Glomerular visceral epithelial cell (primary cell): ENCODE data around the gene CCDC57.
"Not testable (repeated sequence)": the region's sequence is repeated elsewhere in the genome, so short reads cannot be mapped to it uniquely, and the experiment has no call there.

Experiments used
- DNase-seq: peaks from one replicate; pipeline ENCODE4 v3.0.0-alpha.2; 2016; ENCODE audit errors: extremely low spot score

CCDC57 gene

DNA sequence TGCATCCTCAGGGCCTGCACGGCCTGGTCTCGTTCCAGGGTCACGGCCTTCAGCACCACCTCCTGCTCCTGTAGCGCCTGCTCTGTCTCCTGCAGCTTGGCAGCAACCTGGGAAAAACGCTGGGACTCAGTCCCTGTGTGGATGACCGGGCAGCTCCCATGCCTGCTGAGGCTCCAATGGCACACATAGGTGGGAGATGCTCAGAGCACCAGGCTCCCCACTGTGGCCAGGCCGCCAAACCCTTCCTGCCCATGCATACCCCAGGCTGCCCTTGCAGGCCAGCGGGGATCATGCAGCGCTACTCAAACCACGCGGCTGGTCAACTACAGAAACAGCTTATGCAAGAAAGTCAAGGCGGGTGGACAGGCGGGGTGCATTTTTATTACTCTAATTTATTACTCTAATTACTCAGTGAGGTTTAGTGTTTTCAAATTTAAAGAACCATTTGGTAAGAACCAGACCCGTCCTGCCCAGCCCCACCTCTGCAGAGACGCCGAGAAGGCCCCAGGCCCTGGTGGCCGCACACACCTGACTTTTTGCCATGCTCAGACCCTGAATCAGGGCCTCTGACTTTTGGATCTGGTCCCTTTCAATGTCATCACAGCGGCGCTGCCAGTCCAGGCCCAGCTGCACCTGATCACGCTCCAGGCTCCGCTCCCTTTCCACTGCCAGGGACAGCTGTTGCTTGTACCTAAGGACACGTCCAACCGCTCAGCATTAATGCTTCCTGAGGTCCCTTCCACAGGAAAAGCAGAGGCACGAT, 34.0 kb downstream of the CCDC57 start:
- DNase-seq, result no peak

GRCh38 chr17:82177761-82178498, 34.7 kb downstream of the CCDC57 start:
- DNase-seq, result no peak

- DNase-seq, result no peak
Measured at GRCh38 chr17:82177276-82177675, 35.4 kb downstream of the CCDC57 start.

DNA sequence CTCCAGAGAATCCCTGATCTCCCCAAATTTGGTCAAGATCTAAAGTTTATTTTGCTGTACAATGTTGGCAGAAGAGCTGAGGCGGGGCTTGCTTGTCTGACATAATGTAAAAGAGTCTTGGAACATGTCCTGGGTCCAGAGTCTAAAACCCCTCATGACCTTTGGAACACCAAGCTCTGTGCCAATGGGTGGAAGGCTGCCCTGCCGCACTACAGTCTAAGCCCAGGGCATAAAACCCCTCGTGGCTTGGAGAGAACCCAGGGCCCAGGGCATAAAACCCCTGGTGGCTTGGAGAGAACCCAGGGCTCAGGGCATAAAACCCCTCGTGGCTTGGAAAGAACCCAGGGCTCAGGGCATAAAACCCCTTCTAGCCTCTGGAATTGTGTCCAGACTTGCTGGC, 36.7 kb downstream of the CCDC57 start:
- no peak for DNase-seq

DNA sequence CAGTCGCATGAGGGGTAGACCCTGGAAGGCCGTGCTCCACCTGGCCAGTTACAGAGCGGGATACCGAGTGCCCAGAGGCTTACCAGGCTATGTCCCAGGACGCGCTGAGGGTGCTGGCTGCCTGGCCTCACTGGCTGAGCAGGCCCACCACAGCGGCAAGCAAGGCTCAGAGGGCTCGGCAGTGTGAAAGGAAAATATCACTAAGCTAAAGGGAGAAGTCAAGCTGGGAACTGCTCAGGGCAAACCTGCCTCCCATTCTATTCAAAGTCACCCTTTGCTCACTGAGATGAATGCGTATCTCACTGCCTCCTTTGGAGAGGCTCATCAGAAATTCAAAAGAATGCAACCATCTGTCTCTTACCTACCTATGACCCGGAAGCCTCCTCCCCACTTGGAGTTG, 37.4 kb downstream of the CCDC57 start:
- DNase-seq, result no peak

GRCh38 chr17:82174042-82174857, 38.4 kb downstream of the CCDC57 start:
- DNase-seq, result not testable (repeated sequence)

DNA sequence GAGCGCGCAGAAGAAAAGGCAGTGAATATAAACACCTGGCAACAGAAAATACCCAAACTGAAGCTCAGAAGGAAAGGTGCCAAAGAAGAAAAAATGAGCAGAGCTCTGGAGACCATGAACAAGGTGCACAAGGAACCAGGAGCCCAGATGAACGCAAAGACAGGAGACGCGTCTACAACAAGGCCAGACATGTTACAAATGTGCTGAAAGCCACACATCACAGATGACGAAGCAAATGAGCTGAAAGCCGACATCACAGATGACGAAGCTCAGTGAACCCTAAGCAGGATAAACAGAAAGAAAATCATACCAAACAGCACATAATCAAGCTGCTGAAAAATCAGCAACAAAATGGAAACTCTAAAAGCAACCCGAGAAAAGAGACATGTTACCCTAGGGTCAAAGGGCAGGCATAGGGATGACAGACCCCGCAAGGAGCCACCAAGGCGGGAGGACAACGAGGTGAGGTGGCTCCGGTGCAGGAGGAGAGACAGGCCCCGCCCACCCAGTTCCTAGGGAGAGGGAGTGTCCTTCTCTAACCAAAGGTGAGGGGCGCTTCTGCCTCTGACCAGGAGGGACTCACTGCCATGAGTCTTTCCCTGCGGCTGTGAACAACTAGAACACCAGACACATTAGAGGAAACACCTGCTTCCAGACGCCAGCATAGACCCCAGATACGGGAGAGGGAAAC, 39.1 kb downstream of the CCDC57 start:
- no peak for DNase-seq

GRCh38 chr17:82172486-82173160, 40.0 kb downstream of the CCDC57 start:
- no peak for DNase-seq

GRCh38 chr17:82171750-82172375, 40.8 kb downstream of the CCDC57 start:
- DNase-seq, result no peak

DNA sequence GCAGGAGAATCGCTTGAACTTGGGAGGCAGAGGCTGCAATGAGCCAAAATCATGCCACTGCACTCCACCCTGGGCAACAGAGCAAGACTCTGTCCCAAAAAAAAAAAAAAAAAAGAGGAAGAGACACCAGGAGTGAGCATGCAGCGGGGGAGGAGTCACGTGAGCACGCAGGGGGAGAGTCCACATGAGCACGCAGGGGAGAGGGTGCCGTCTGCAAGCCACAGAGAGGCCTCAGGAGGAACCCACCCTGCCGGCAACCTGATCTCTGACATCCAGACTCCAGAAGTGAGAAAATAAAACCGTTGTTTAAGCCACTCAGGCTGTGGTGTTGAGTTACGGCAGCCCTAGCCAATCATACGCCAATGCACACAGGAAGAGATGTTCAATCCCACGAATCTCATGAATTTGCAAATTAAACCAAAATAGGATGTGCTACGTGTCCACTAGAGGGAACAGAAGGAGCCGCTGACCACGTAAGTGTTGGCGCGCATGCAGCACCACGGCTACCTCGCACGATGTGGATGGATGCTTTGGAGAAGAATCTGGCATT, 42.2 kb downstream of the CCDC57 start:
- DNase-seq, result no peak

- DNase-seq, result no peak
Measured at GRCh38 chr17:82168568-82168967, 44.1 kb downstream of the CCDC57 start.

- DNase-seq, result no peak
Measured at GRCh38 chr17:82167028-82167427, 45.6 kb downstream of the CCDC57 start.

DNA sequence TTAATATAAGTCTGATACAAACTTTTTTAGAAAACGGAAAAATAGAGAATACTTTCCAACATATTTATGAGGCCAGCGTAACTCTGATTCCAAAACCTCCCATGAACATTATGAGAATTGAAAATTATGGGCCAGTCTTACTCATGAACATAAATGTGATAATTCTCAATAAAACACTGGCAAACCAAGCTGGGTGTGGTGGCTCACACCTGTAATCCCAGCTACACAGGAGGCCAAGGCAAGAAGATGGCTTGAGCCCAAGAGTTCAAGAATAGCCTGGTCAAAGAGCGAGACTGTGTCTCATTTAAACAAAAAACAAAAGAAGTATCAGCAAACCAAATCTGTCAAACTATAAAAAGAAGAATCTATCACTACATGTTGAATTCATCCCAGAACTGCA, 47.8 kb downstream of the CCDC57 start:
- DNase-seq, result no peak

- DNase-seq, result no peak
Measured at GRCh38 chr17:82161216-82161615, 51.4 kb downstream of the CCDC57 start.

- DNase-seq, result no peak
Measured at GRCh38 chr17:82160075-82160474, 52.6 kb downstream of the CCDC57 start.

- DNase-seq, result no peak
Measured at GRCh38 chr17:82158825-82159224, 53.8 kb downstream of the CCDC57 start.

GRCh38 chr17:82157046-82158035, 55.3 kb downstream of the CCDC57 start:
- DNase-seq, result no peak

- DNase-seq, result no peak
Measured at GRCh38 chr17:82156284-82156925, 56.2 kb downstream of the CCDC57 start.

DNA sequence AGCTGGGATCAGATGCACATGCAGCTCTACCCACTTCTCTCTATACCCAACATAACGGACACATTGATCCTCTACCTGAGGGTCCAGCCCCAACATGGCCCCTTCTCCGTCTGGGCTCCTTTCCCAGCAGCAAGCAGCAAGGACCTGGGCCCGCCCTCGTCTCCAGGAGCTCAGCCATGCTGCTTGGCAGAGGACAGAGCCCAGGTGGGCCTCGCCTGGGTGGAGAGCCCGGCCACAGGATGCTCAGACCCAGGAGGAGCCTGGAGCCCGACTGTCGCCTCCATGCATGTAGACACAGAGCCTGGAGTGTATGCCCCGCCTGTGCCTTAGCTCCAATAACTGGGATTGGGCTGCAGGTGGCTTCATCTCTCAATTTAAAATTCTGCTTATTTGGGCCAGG, 57.0 kb downstream of the CCDC57 start:
- no peak for DNase-seq
